Cardiac muscle cell (in vitro differentiated cells and primary cell): ENCODE data around the gene ERP44. TPM values are rescaled to one million over a fixed set of nuclear protein-coding genes. Genes with fewer than 3 reads are reported as not detected.

ENCODE experiments used
- DNase-seq, 2 donors: peaks; one replicate each; pipeline versions ENCODE4 v3.0.0 to v3.0.0-alpha.2; 2010 to 2017; ENCODE audit warnings: low read depth in 1 of 2, low spot score in 1 of 2
- H3K27ac ChIP-seq: fragments of 200-600 bp; sonication (generic); 2 replicates; pipeline ENCODE4 v1.5.1; 2016
- H3K27me3 ChIP-seq: fragments of 200-600 bp; sonication (generic); 2 replicates; pipeline ENCODE4 v1.6.0; 2016; ENCODE audit warnings: control low read depth
- H3K36me3 ChIP-seq: fragments of 200-600 bp; sonication (generic); 2 replicates; pipeline ENCODE4 v1.5.1; 2016; ENCODE audit warnings: control low read depth
- H3K4me1 ChIP-seq: fragments of 200-600 bp; sonication (generic); 2 replicates; pipeline ENCODE4 v1.8.1; 2017; ENCODE audit warnings: low read depth, mild to moderate bottlenecking, mixed run types
- H3K4me3 ChIP-seq: fragments of 200-600 bp; sonication (generic); 2 replicates; pipeline ENCODE4 v1.5.1; 2016; ENCODE audit warnings: mild to moderate bottlenecking
- H3K9me3 ChIP-seq: fragments of 200-600 bp; sonication (generic); 2 replicates; pipeline ENCODE4 v1.5.1; 2017; ENCODE audit warnings: low read depth, mild to moderate bottlenecking, control low read depth
- polyA plus RNA-seq: library from polyadenylated mRNA; unstranded; fragments of >200 nt; fragmentation: Nextera tagmentation; extraction: Ambion mirVana; gene quantifications from 2 replicates; pipeline ENCODE4 v1.2.1, GENCODE V29; 2016
- total RNA-seq: library from RNA; depleted of rRNA; stranded (reverse); fragments of >200 nt; gene quantifications from 2 replicates; pipeline ENCODE4 v1.2.3, GENCODE V29; 2016
- TF ChIP-seq, protein P1 (sequence below): IDR thresholded peaks from 2 replicates; pipeline ENCODE4 v1.5.1; 2012; ENCODE audit warnings: low read depth, mild to moderate bottlenecking, low read length

ERP44 gene
- total and polyA plus RNA-seq, 2 experiments from 2014 or later: 10.0 to 35.3 TPM

DNA sequence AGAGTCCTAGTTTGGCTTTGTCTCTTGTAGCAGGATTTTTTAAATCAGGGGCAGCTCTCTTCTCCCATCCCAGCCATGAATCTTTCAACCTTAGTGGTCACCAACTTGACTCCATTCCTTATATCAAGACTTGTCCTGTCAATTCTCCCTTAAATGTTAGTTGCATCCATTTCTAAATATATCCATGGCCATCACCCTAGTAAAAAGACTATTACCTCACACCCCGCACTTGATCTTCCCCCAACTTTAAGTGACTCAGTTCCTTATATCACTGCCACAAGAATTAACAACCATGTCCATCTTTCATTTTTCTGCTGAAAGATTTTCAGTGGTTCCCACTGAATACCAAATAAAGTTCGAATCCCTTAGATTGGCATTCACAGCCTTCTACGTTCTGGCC is 125.3 kb downstream of the ERP44 start:
- Histone ChIP-seq H3K9me3 (no peaks in the 10 kb centered on the region), H3K27ac (no peak overlapping the region), H3K27me3 (no peaks in the 10 kb centered on the region), H3K36me3 (no peaks in the 10 kb centered on the region), H3K4me3 (no peak overlapping the region), H3K4me1 (peaks cover 7% of the 10 kb centered on the region)
- DNase-seq: no peak
- TF ChIP-seq, protein P1, sequence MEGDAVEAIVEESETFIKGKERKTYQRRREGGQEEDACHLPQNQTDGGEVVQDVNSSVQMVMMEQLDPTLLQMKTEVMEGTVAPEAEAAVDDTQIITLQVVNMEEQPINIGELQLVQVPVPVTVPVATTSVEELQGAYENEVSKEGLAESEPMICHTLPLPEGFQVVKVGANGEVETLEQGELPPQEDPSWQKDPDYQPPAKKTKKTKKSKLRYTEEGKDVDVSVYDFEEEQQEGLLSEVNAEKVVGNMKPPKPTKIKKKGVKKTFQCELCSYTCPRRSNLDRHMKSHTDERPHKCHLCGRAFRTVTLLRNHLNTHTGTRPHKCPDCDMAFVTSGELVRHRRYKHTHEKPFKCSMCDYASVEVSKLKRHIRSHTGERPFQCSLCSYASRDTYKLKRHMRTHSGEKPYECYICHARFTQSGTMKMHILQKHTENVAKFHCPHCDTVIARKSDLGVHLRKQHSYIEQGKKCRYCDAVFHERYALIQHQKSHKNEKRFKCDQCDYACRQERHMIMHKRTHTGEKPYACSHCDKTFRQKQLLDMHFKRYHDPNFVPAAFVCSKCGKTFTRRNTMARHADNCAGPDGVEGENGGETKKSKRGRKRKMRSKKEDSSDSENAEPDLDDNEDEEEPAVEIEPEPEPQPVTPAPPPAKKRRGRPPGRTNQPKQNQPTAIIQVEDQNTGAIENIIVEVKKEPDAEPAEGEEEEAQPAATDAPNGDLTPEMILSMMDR: no peak

DNA sequence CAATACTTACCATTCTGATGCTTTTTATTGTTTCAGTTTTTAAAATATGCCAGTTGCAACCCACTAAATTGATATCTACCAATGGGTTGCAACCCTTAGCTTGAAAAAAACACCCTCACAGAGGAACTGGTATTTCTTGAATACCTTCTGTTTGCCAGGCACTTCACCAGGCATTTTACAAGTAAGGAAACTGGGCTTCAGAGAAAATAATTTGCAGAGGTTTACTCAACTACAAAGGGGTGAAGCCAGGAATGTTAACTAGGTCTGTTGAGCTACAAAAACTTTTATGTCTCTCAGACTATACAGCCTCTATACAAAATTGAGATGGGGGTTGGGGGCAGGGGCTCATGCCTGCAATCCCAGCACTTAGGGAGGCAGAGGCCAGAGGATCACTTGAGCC is 127.4 kb downstream of the ERP44 start:
- no peaks in the 10 kb centered on the region for H3K9me3 ChIP-seq
- no peaks in the 10 kb centered on the region for H3K36me3 ChIP-seq
- H3K27me3 ChIP-seq: no peaks in the 10 kb centered on the region
- TF ChIP-seq, protein P1: no peak
- H3K27ac ChIP-seq: no peak overlapping the region
- H3K4me3 ChIP-seq: no peak overlapping the region
- DNase-seq: no peak
- H3K4me1 ChIP-seq: peaks cover 15% of the 10 kb centered on the region

DNA sequence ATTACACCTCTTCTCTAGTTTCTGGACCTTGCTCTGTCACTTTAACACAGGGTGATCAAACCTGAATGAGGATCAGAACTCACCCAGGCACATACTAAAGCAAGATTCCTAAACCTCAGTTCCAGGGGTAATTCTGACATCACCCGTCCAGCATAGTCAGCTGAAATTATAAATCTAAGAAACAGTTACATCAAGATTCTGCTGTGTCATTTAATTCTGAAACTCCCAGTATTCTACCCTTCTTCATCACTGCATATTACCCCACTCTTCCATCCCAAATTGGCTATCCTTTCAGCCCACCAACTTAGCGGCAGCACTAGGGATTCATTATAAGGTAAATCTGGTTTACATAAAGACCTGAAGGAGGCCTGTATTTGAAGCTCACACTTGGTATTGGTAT is 128.3 kb downstream of the ERP44 start:
- TF ChIP-seq, protein P1: no peak
- Histone ChIP-seq H3K4me3 (no peak overlapping the region), H3K27ac (no peak overlapping the region), H3K9me3 (no peaks in the 10 kb centered on the region), H3K36me3 (no peaks in the 10 kb centered on the region), H3K4me1 (peaks cover 19% of the 10 kb centered on the region), H3K27me3 (no peaks in the 10 kb centered on the region)
- no peak for DNase-seq

DNA sequence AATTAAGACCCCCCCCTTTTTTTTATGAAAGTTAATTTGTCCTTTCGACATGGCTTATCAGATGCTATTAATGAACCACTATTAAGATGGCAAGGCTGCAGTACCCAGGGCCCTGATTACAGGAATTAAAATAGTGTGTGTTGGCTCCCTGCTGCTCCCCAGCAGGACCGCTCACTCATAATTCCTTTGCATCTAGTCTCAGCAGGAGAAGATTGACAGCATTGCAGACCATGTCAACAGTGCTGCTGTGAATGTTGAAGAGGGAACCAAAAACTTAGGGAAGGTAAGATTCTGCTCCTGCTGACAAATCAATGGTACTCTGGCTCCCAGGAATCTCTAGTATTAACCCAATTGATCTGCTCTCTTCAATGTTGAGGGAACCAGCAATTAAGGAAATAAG is 131.3 kb downstream of the ERP44 start:
- Histone ChIP-seq H3K27ac (peak overlapping the region; percentile 71), H3K27me3 (no peaks in the 10 kb centered on the region), H3K4me1 (peaks cover 24% of the 10 kb centered on the region), H3K36me3 (peaks cover 2% of the 10 kb centered on the region), H3K4me3 (no peak overlapping the region), H3K9me3 (no peaks in the 10 kb centered on the region)
- TF ChIP-seq, protein P1: no peak
- no peak for DNase-seq

DNA sequence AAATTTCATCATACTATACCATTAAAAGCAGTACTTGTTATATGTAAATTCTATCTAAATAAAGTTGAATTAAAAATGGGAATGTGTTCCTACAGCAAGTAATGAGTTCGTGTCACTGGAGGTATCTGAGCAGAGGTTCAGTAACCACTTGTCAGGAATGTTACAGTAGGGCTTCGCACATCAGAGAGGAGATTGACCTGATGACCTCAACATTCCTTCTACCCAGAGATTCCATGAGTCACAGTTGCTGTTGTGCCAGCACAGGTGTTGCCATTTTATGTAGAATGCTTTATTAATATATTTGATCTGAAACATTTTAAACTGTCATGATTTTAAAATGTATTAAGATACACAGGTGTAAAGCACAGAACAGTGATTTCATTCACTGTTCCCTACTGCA is 132.1 kb downstream of the ERP44 start:
- H3K27ac ChIP-seq: peak overlapping the region; percentile 71
- no peaks in the 10 kb centered on the region for H3K9me3 ChIP-seq
- no peak overlapping the region for H3K4me3 ChIP-seq
- TF ChIP-seq, protein P1: no peak
- H3K4me1 ChIP-seq: peaks cover 24% of the 10 kb centered on the region
- DNase-seq: peak; percentile 12 to 71
- H3K27me3 ChIP-seq: no peaks in the 10 kb centered on the region
- peaks cover 7% of the 10 kb centered on the region for H3K36me3 ChIP-seq

DNA sequence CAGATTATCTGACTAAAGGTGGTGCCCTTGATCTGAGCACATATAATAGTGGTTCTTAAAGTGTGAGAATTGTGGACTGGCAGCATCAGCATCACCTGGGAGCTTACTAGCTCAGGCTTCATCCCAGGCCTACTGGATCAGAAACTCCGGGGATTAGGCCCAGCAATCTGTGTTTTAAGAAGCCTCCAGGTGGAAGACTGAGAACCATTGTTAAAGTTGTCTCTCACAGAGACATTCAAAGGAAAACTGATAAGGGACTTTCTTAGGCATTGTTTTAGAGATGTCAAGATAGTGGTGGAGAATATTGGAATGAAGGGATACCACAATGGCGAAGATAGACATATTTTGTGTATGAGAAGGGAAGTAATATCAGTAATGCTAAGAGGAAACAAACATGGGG is 132.8 kb downstream of the ERP44 start:
- no peak for DNase-seq
- Histone ChIP-seq H3K27me3 (no peaks in the 10 kb centered on the region), H3K4me3 (no peak overlapping the region), H3K4me1 (peaks cover 24% of the 10 kb centered on the region), H3K9me3 (no peaks in the 10 kb centered on the region), H3K27ac (peak overlapping the region; percentile 71), H3K36me3 (peaks cover 7% of the 10 kb centered on the region)
- TF ChIP-seq, protein P1: no peak
